Progenitor cell of endocrine pancreas (in vitro differentiated cells): ENCODE data around the gene TIGD4. TPM values are rescaled to one million over a fixed set of nuclear protein-coding genes. Genes with fewer than 3 reads are reported as not detected.

Experiments used
- DNase-seq: peaks from one replicate; pipeline ENCODE4 v3.0.0; 2021; ENCODE audit warnings: low spot score; ENCODE audit not compliant: unreplicated experiment
- H3K27ac Mint-ChIP-seq: 2 replicates; pipeline ENCODE4 v1.8.0; 2021; ENCODE audit warnings: mild to moderate bottlenecking, moderate library complexity, mixed read lengths
- H3K27me3 Mint-ChIP-seq: 2 replicates; pipeline ENCODE4 v1.8.0; 2021; ENCODE audit warnings: mixed read lengths
- H3K36me3 Mint-ChIP-seq: 2 replicates; pipeline ENCODE4 v1.8.0; 2022; ENCODE audit warnings: mixed read lengths; ENCODE audit not compliant: insufficient read depth
- H3K4me1 Mint-ChIP-seq: 2 replicates; pipeline ENCODE4 v1.8.0; 2021; ENCODE audit warnings: low read depth, mixed read lengths
- H3K4me3 Mint-ChIP-seq: 2 replicates; pipeline ENCODE4 v1.8.0; 2021; ENCODE audit warnings: low read depth, mild to moderate bottlenecking, moderate library complexity, mixed read lengths
- H3K9me3 Mint-ChIP-seq: 2 replicates; pipeline ENCODE4 v1.8.0; 2021; ENCODE audit warnings: low read depth, mixed read lengths
- CTCF ChIP-seq: fragments of 200-600 bp; sonication (generic); IDR thresholded peaks from one replicate; pipeline ENCODE4 v1.5.0; 2021; ENCODE audit warnings: antibody characterized with exemption, mild to moderate bottlenecking; ENCODE audit not compliant: unreplicated experiment
- total RNA-seq: library from RNA; stranded (reverse); gene quantifications from 2 replicates; pipeline ENCODE4 v1.2.1, GENCODE V29; 2021

TIGD4 gene
- total RNA-seq, 1 donor from 2014 or later: 2.5 TPM

- peaks cover 8% of the 10 kb centered on the region for H3K36me3 Mint-ChIP-seq
- DNase-seq: no peak
- no peak overlapping the region for H3K4me3 Mint-ChIP-seq
- no peak overlapping the region for H3K27ac Mint-ChIP-seq
- H3K9me3 Mint-ChIP-seq: peaks cover 4% of the 10 kb centered on the region
- TF ChIP-seq CTCF: no peak
- H3K4me1 Mint-ChIP-seq: no peaks in the 10 kb centered on the region
- no peaks in the 10 kb centered on the region for H3K27me3 Mint-ChIP-seq
Observed at GRCh38 chr4:152803541-152803940, 24.0 kb upstream of the TIGD4 start.

GRCh38 chr4:152795891-152796290 lies 16.4 kb upstream of the TIGD4 start:
- TF ChIP-seq CTCF: no peak
- no peak for DNase-seq
- Mint-ChIP-seq H3K4me1 (peaks cover 2% of the 10 kb centered on the region), H3K27ac (no peak overlapping the region), H3K27me3 (no peaks in the 10 kb centered on the region), H3K9me3 (no peaks in the 10 kb centered on the region), H3K36me3 (no peaks in the 10 kb centered on the region), H3K4me3 (no peak overlapping the region)

GRCh38 chr4:152786627-152787026 lies 7.1 kb upstream of the TIGD4 start:
- H3K36me3 Mint-ChIP-seq: no peaks in the 10 kb centered on the region
- no peak overlapping the region for H3K4me3 Mint-ChIP-seq
- no peaks in the 10 kb centered on the region for H3K27me3 Mint-ChIP-seq
- H3K4me1 Mint-ChIP-seq: peaks cover 17% of the 10 kb centered on the region
- DNase-seq: no peak
- H3K27ac Mint-ChIP-seq: peak overlapping the region; percentile 21
- no peak for TF ChIP-seq CTCF
- H3K9me3 Mint-ChIP-seq: no peaks in the 10 kb centered on the region

- no peak for DNase-seq
- no peaks in the 10 kb centered on the region for H3K36me3 Mint-ChIP-seq
- no peaks in the 10 kb centered on the region for H3K9me3 Mint-ChIP-seq
- H3K27ac Mint-ChIP-seq: peak overlapping the region; percentile 21
- TF ChIP-seq CTCF: no peak
- H3K27me3 Mint-ChIP-seq: no peaks in the 10 kb centered on the region
- no peak overlapping the region for H3K4me3 Mint-ChIP-seq
- peaks cover 21% of the 10 kb centered on the region for H3K4me1 Mint-ChIP-seq
Observed at GRCh38 chr4:152785639-152786615, 6.4 kb upstream of the TIGD4 start.

- H3K27me3 Mint-ChIP-seq: no peaks in the 10 kb centered on the region
- H3K4me1 Mint-ChIP-seq: peaks cover 27% of the 10 kb centered on the region
- no peak for TF ChIP-seq CTCF
- DNase-seq: no peak
- H3K36me3 Mint-ChIP-seq: no peaks in the 10 kb centered on the region
- peak overlapping the region; percentile 27 for H3K27ac Mint-ChIP-seq
- no peak overlapping the region for H3K4me3 Mint-ChIP-seq
- H3K9me3 Mint-ChIP-seq: no peaks in the 10 kb centered on the region
Observed at GRCh38 chr4:152784490-152785350, 5.2 kb upstream of the TIGD4 start.
